RWPE2 (cell line): ENCODE data around the gene B3GAT1.

ENCODE experiments used
- ATAC-seq: fragments of 200-7000 bp; cut with Tn5 transposase; 3 replicates; pipeline ENCODE4 v1.9.1; 2021; ENCODE audit warnings: low read depth
- DNase-seq: peaks from one replicate; pipeline ENCODE4 v3.0.0-alpha.2; 2020; ENCODE audit warnings: low spot score
- H3K27ac ChIP-seq: fragments of 450-650 bp; 2 replicates; pipeline ENCODE4 v1.5.1; 2017; ENCODE audit warnings: mild to moderate bottlenecking; ENCODE audit not compliant: poor library complexity, severe bottlenecking
- H3K27me3 ChIP-seq: fragments of 250-450 bp; sonication (Bioruptor Pico); 2 replicates; pipeline ENCODE4 v1.5.1; 2021; ENCODE audit warnings: mild to moderate bottlenecking, moderate library complexity; ENCODE audit not compliant: insufficient read depth, poor library complexity, severe bottlenecking
- H3K36me3 ChIP-seq: fragments of 250-450 bp; sonication (Bioruptor Pico); 2 replicates; pipeline ENCODE4 v1.5.1; 2020; ENCODE audit warnings: low read depth, mild to moderate bottlenecking, moderate library complexity
- H3K4me1 ChIP-seq: fragments of 250-450 bp; sonication (Bioruptor Pico); 2 replicates; pipeline ENCODE4 v1.5.1; 2021; ENCODE audit warnings: mild to moderate bottlenecking, moderate library complexity; ENCODE audit not compliant: insufficient read depth, poor library complexity, severe bottlenecking
- H3K4me3 ChIP-seq: fragments of 250-450 bp; sonication (Bioruptor Pico); 2 replicates; pipeline ENCODE4 v1.5.1; 2021; ENCODE audit warnings: mild to moderate bottlenecking, moderate library complexity; ENCODE audit not compliant: severe bottlenecking
- H3K9me3 ChIP-seq: fragments of 250-450 bp; sonication (Bioruptor Pico); 2 replicates; pipeline ENCODE4 v1.5.1; 2021; ENCODE audit warnings: mild to moderate bottlenecking, moderate library complexity; ENCODE audit not compliant: severe bottlenecking
- TF ChIP-seq, protein P1 (sequence below): fragments of 450-650 bp; IDR thresholded peaks from one replicate; pipeline ENCODE4 v1.5.1; 2017; ENCODE audit warnings: mild to moderate bottlenecking, moderate library complexity; ENCODE audit not compliant: poor library complexity, severe bottlenecking

The B3GAT1 gene

DNA sequence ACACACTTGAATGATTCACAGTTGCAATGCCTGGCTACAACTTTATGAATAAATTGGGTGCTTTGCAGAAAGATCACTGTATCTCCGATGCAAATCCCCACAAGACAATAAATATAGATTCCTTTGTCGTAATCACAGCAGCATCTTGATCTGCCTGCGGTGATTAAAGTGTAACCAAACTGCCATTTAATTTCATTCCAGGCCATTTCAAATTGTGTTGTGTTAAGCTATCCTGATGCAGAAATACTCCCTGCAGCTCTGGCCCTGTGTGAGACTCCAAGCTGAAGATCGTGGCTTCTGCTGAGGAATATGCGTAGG is 40.8 kb upstream of the B3GAT1 start:
- peaks cover 2% of the 10 kb centered on the region for H3K9me3 ChIP-seq
- H3K4me1 ChIP-seq: no peaks in the 10 kb centered on the region
- H3K27ac ChIP-seq: no peak overlapping the region
- no peak for ATAC-seq
- H3K4me3 ChIP-seq: no peak overlapping the region
- TF ChIP-seq, protein P1, sequence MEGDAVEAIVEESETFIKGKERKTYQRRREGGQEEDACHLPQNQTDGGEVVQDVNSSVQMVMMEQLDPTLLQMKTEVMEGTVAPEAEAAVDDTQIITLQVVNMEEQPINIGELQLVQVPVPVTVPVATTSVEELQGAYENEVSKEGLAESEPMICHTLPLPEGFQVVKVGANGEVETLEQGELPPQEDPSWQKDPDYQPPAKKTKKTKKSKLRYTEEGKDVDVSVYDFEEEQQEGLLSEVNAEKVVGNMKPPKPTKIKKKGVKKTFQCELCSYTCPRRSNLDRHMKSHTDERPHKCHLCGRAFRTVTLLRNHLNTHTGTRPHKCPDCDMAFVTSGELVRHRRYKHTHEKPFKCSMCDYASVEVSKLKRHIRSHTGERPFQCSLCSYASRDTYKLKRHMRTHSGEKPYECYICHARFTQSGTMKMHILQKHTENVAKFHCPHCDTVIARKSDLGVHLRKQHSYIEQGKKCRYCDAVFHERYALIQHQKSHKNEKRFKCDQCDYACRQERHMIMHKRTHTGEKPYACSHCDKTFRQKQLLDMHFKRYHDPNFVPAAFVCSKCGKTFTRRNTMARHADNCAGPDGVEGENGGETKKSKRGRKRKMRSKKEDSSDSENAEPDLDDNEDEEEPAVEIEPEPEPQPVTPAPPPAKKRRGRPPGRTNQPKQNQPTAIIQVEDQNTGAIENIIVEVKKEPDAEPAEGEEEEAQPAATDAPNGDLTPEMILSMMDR: no peak
- no peaks in the 10 kb centered on the region for H3K36me3 ChIP-seq
- no peak for DNase-seq
- H3K27me3 ChIP-seq: no peaks in the 10 kb centered on the region

DNA sequence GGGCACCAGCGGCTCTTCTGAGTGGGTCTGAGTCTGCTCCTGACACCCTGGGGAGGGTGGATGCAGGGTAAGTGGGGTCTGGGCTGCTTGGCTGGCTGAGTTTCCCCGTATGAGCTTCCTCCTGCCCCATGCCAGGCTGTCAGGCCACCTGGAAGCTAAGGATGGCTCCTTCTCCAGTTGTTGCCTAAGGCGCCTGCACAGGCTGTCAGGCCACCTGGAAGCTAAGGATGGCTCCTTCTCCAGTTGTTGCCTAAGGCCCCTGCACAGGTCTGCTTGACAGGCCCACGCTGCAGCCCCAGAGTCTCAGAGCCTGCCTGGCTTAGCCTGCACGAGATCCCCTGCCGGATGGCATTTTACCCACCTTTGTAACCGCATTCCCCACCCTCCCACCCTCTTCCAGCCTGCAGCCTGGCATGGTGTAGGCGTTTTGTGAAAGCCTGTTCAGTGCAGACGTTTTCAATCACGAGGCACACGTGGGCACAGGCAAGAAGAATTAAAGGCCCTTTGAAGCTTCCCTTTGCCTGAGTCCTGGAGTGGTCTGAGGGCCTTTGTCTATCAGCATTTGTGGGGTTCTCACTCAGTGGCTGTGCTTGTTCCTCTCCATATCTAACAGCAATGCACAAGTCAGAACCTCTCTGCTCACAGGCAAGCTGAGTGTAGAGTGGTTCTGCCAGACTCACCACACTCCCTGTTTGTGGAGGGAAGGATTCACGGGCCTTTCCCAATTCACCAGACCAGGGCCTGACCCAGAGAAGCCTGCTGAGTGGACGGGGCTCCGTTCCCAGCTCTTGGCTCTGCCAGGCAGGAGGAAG is 40.2 kb upstream of the B3GAT1 start:
- no peak for ATAC-seq
- TF ChIP-seq, protein P1: no peak
- Histone ChIP-seq H3K4me1 (no peaks in the 10 kb centered on the region), H3K9me3 (peaks cover 2% of the 10 kb centered on the region), H3K27me3 (no peaks in the 10 kb centered on the region), H3K36me3 (no peaks in the 10 kb centered on the region), H3K27ac (no peak overlapping the region), H3K4me3 (no peak overlapping the region)
- DNase-seq: no peak

DNA sequence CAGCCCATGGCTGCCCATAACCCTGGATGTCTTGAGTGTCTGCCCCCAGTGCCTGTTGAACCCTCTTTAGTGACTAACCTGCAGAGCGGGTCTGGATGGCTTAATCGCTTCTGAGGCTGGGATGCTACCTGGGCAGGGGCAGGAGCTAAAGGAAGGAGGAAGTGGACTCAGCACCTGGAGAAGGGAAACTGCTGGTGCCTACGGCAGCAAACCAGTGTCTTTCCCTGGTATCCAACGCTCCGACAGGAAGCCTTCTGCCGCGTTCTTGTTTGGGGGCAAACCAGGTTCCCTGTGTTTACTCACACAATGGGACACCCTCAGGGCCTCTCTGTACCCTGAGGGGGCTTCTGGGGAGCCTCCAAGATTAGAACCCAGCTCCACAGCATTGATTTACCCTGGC is 38.1 kb upstream of the B3GAT1 start:
- ATAC-seq: no peak
- Histone ChIP-seq H3K27ac (no peak overlapping the region), H3K4me3 (no peak overlapping the region), H3K4me1 (no peaks in the 10 kb centered on the region), H3K36me3 (no peaks in the 10 kb centered on the region), H3K9me3 (no peaks in the 10 kb centered on the region), H3K27me3 (no peaks in the 10 kb centered on the region)
- TF ChIP-seq, protein P1: no peak
- DNase-seq: no peak

DNA sequence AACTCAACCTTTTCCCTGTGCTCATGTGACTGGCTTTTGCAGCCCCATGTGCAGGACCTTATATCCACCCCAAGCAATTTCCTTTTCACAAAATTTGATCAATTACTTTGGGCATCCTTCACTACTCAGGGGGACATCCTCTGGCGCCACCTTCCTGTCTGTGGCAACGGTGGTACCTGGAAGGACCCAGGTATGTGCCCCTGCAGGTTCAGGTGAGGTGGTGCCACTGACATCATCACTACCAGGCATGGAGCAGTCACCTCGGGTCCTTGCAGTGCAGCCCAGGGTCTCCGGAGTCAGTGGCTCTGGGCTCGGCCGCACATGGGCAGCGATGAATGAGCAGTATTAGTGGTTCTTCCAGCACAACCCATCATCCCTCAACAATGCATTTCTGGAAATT is 37.7 kb upstream of the B3GAT1 start:
- ATAC-seq (no peak), DNase-seq (no peak)
- H3K4me3 ChIP-seq: no peak overlapping the region
- TF ChIP-seq, protein P1: no peak
- H3K36me3 ChIP-seq: no peaks in the 10 kb centered on the region
- no peak overlapping the region for H3K27ac ChIP-seq
- no peaks in the 10 kb centered on the region for H3K4me1 ChIP-seq
- no peaks in the 10 kb centered on the region for H3K9me3 ChIP-seq
- H3K27me3 ChIP-seq: no peaks in the 10 kb centered on the region

DNA sequence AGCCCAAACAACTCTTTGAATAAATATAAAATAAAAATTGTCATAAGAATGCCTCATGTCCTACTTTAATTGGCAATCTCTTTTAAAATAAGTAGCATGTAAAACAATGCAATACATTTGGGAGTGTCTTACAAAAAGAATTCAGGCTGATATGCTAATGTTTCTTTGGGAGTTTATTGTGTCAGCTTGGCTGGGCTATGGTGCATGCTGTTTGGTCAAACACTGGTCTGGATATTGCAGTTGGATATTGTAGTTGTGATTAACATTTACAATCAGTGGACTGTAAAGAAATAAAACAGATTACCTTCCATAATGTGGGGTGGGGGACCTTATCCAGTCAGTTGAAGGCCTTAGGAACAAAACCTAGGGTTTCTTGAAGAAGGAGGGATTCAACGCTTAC is 37.0 kb upstream of the B3GAT1 start:
- no peaks in the 10 kb centered on the region for H3K4me1 ChIP-seq
- H3K27ac ChIP-seq: no peak overlapping the region
- H3K27me3 ChIP-seq: no peaks in the 10 kb centered on the region
- DNase-seq (no peak), ATAC-seq (no peak)
- no peaks in the 10 kb centered on the region for H3K9me3 ChIP-seq
- H3K36me3 ChIP-seq: no peaks in the 10 kb centered on the region
- TF ChIP-seq, protein P1: no peak
- no peak overlapping the region for H3K4me3 ChIP-seq
